HL-60 (cell line): ENCODE results near the gene LDB3.

ENCODE experiments used
- CTCF ChIP-seq: IDR thresholded peaks from one replicate; pipeline ENCODE4 v1.5.1; 2011; ENCODE audit warnings: low read length, control low read depth, inconsistent platforms; ENCODE audit not compliant: insufficient read depth
- POLR2AphosphoS5 ChIP-seq: IDR thresholded peaks from 2 replicates; pipeline ENCODE4 v1.6.1; 2012; ENCODE audit warnings: low read depth
- REST ChIP-seq: IDR thresholded peaks from 2 replicates; pipeline ENCODE4 v1.6.1; 2012; ENCODE audit warnings: low read depth; ENCODE audit not compliant: insufficient replicate concordance

- no peak for TF ChIP-seq CTCF
- TF ChIP-seq POLR2AphosphoS5 = no peak
- no peak for TF ChIP-seq REST
Observed at GRCh38 chr10:86768412-86769062, 100.2 kb downstream of the LDB3 start.
